NCI-H1048 (cell line): ENCODE measurements around the gene TMEM131.
"Not testable (repeated sequence)": the region's sequence is repeated elsewhere in the genome, so short reads cannot be mapped to it uniquely, and the experiment has no call there.

ENCODE experiments used
- DNase-seq: peaks from one replicate; lab custom pipeline; 2025; lab: John Stamatoyannopoulos, UW

The TMEM131 gene

DNA sequence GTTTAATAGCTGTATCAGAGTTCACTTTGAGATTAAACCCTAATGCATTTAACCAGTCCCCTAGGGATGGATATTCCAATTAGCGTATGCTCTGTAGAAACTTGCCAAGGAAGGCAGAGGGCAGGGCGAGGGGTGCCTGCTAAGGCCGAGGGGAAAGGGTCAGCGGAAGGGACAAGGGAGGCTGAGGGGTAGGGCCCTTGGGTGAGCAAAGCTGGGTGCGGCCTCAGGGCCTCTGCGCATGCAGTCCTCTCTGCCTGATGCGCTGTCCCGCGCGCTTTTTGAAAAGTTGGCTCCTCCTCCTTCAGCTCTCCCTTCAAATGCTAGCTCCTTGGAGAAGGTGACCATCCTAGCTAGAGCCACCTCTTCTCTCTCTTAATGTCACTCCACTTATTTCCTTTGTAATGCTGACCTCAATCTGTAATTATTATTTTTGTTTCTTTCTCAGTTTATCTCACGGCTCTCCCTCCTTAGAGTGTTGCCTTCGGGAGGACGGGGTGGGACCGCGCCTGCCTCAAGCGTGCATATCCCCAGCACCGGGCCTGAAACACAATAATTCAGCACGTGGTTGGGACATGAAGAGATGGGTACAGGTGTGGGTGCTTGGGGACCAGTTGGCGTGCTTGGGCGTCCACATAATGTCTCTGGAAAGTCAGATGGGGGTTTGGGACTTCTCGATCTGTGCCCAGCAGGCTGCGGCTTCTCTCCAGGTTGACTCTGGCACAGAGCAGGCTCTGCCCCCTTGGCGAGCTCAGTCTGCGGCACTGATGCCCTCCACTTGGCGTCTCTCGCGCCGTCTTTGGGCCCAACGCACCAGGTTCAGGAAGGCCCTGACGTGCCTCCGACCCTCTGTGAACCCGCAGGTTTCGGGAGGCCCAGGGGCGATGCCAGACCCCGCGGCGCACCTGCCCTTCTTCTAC lies 272.3 kb downstream of the TMEM131 start:
- DNase-seq = no peak

DNA sequence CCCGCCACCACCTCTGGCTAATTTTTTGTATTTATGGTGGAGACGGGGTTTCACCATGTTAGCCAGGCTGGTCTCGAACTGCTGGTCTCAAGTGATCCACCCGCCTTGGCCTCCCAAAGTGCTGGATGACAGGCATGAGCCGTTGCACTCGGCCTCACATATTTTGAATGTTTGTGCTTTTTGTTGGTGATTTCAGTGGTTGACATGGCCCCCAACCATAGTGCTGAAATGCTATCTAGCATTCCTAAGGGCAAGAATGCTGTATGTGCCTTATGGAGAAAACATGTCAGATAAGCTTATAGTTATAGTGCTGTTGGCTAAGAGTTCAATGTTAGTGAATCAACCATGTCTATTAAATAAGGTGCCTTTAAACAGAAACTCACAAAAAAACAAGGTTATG lies 273.5 kb downstream of the TMEM131 start:
- DNase-seq = no peak

DNA sequence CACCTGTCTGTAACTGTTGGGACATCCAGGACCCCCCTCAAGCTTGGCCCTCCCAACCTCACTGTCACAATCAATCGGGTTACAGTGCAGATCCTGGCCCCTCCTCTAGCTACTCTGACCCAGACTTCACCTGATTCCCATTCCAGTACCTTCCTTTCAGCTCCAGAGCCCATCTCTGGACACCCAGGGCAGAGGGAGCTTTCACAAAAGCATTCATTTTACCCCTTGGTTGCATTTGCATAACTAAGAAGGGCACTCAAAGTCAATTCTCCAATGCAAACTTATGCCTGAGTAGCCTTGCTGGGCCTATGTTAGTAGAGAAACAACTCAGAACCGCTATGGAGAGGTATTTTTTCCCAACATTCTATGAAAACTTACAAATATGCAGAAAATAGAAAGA lies 275.0 kb downstream of the TMEM131 start:
- no peak for DNase-seq

DNA sequence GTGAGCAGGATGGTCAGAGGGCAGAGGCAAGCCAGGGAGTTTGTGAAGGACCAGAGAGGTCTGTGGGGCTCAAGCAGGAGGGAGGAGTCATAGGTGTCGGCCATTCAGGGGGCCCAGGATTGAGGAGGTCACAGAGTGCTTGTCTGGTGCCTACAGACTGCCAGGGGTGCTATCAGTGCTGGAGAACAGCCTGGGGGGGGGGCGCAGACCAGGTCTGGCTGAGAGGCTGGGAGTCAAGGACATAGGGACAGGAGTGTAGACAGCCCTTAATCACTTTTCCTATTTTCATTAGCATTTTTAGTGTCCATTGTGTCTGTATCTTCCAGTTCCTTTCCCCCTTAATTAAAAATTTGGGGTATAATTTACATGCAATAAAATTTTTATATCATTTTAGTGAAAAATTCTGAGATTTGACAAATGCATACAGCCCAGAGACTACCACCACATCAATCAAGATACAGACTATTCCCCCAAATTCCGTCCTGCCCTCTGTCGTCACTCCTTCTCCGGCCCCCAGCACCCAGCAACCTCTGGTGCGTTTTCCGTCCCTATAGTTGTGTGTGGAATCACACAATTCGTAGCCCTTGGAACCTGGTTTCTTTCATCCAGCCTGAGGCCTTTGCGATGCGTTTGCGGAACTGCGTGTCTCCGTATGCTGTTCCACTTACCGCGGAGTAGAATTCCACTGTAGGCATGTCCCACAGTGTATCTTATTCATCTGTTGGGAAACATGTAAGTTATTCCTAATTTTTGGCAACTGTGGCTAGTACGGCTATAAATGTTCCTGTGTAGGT lies 276.2 kb downstream of the TMEM131 start:
- no peak for DNase-seq

DNA sequence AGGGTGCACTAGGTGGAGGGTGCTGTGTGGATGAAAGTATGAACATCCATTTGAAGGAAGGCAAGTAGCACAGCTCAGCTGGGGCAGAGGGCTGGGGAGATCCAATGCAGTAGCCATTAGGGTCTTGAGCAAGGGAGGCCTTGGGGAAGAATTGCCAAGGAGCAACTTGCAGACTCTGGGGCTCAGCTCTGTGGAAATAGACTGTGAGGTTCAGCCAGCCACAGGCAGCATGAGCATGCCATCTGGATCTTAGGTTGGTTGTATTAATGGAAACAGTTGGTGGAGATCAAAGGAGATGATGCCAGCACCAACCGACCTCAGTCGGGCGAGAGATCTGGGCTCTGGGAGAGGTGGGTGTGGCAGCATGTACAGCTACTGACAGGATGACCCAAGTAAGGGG lies 276.8 kb downstream of the TMEM131 start:
- DNase-seq = no peak

DNA sequence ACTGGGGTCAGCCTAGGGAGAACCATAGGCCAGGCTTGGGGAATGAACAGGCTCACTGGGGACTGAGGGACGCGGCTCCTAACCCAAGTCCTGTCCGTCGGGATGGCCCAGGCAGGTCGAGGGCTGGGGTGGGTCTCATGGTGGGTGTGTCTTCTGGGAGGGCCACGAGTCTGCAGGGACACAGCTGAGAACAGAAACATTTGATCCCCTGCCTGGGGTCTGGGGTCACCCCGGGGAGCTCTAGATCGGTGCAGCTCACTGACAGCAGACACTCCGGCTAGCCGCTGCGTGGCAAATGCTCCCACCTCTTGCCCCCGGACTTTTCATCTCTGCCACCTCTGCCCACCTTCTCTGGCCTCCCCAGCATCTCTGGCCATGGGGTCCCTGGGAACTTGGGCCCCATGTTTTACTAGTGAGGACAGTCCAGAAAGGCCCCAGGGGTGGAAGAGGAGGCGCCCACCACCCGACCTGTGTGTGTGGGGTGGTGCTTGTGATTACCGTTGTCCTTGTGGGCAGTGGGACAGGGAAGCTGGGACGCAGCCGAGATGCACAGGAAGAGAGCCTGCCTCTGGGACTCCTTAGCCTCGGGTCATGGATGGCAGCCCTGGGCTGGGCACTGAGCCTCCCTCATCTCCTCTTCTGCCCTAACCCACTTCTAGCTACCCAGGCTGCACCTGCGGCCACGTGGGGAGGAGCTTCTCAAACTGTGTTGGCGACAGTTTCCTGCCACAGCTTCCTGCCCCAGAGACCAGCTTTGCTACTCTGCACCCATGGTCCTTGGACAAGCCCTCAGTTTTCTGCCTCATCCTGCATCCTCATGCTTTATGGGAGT lies 277.5 kb downstream of the TMEM131 start:
- DNase-seq = no peak

DNA sequence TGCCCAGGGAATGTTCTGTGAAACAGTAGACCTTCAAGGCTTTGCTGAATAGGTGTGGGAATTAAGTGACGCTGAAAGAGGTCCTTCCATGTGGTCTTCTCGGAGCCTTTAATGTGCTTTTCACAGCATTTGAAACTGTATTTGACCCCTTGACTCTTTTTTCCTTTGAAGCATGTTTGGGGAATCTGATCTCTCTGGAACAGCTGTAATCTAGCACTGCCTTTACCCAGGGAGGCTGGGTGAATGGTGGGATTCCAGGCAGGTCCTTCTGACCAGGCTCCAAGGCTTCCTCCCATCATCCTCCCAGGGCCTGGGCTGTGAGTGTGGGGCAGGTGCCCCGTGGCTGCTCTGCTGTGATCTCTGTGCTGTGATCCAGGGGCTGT lies 278.1 kb downstream of the TMEM131 start:
- DNase-seq = no peak

DNA sequence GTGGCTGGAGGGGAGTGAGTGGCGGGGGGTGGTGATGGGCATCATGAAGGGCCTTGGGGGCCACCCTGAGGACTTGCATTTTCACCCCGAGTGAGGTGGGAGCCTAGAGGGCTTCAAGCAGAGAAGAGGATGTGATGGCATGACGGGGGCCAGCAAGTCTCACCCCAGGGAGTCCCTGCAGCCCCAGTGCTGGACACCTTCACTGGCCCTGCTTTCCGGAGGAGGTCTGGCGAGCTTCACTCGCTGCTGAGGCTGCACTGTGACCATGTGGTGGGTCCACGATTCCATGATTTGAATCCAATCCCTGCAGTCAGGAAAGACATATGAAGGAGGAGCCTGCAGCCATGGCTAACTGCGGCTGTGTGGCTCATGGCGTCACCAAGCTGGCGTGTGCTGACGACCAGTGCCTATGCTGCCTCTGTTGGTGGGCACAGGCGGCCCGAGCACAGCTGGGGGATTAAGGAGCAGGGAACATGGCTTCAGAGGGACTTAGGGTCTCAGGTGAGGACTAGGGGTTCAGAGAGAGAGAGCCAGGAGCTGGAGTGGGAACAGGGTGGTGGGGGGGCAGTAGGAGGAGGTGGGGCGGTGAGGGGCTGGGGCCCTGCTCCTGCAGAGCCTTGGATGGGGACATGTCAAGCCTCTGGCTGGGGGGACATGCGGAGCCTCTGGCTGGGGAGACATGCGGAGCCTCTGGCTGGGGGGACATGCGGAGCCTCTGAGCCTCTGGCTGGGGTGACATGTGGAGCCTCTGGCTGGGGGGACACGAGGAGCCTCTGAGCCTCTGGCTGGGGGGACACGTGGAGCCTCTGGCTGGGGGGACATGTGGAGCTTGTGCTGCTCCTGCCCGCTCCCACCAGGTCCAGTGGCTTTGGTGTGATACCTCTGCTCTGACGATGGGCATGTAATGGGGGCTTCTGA lies 278.8 kb downstream of the TMEM131 start:
- no peak for DNase-seq

DNA sequence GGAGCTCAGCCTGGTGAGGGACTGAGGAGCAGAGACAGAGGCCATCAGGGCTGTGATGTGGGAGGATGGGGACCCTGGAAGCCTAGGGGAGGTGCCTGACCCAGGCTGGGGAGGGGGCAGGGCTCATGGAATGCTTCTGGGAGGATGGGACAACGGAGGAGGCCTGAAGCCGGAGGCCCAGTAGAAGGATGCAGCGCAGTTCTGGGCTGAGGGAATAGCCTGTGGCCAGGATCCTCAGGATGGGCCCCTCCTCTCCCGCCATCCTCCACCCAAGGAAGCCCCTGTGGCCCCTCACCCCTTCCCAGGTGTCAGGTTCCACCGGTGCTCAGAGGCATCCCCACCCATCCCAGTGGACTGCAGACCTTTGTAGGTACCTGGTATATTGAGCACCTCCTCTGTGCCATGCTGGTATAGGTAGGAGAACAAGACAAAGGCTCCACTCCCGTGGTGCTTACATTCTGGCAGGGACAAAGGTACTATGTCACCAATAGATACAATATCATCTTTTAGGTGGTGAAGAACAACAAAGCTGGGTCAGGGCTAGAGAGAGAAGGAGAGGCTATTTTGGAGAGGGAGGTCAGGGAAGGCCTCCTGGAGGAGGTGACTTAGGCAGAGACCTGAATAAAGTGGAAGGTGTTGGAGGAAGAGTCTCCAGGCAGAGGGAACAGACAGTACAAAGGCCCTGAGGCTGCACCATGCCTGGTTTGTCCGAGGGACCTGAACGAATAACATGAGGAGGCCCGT lies 279.6 kb downstream of the TMEM131 start:
- DNase-seq = no peak

DNA sequence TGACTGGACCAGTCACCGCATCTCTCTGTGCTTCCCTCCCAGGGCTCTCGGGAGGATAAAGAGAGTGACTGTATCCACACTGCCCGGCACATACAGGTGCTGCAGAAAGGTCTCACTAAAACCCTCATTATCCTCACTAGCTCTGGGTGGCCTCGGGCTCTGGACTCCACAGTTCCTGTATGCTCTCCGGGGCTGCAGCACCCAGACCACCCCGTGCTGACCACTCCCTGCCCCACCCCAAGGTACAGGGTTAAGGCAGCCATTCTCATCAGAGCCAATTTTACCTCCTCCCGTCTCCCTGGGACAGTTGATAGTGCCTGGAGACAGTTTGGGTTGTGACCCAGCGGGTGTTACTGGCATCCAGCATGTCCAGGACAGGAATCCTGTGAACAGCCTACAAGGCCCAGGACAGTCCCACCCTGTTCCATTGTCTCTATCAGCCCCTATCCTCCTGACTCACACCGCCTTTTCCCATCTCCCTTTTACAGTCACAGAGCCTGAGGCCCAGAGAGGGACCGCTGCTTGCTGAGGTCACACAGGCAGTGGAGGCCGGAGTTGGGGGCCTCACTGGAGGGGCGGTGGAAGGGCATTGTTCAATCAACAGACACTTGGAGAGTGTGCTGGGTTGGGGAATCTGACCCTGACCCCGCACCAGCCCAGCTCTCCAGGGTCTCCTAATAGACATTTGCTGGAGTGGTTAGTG lies 280.6 kb downstream of the TMEM131 start:
- DNase-seq = no peak

DNA sequence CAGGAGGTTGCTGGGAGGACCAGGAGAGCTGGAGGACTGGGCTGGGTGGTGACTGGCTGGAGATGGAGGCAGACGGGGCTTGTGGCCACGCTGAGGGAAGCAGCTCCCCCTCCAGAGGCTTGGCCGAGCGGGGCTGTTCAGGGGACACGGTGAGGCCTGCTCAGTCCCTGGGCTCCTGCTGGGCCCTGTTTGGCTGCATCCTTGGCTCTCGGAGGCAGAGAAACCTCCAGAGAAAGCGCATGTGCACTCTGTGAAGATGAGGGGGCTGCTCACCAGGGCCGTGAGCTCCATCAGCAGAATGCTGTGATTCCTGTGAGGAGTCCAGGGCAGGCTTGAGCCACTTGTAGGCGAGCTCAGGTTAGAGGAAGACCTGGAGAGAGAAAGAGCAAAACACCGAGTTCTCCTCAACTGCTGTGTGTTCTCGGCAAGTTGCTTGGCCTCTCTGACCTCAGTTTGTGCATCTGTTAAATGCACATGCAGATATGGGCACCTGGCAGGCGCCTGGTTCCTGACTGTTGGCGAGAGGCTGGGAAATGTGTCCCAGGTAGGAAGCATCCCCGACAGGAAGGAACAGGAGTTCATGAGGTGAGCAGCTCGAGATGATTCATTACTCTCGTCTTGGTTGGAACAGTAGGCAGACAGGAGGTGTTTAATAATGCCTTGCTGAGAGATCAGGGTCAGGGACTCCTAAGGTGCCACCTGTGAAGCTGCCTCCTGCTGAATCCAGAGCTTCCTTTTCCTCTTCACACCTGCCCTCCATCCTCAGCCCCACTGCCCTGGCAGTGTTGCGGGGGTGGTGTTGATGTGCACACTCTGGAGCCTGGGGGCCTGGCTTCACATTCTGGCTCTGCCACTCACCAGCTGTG lies 281.4 kb downstream of the TMEM131 start:
- DNase-seq = no peak

DNA sequence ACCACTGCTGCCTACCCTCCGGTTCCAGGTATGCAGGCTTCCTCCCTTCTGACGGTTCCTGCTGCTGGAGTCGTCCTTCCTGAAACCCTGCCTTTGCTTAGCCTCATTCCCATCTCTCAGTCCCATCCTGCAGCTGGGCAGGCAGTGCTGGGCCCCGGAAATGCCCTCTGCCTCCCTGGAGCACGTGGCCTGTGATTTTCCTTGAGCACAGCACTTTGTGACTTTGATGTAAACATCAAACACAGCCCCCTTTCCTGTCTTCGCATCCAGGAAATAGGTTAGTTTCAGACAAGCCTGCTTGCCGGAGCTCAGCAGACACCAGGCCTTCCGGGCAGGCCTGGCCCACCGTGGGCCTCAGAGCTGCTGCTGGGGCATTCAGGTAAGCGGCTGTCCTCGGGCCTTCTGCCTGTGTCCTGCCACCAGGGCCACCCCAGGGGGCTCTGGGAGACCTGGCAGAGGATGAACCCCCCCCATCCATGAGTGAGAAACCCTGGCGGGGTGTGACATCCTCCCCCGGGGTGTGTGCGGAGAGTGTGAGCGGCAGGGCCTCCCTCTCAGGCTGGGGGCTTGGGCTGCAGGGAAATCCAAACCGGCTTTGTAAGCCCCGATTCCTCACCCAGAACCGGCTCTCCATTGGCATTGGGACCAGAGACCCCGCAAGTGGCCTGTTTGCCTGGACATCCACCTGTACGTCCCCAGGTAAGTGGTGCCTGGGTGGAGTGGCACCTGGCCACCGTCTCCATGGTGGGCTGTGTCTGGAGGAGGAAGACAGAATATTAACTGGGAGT lies 282.3 kb downstream of the TMEM131 start, which contains the start of gene ZAP70:
Gene ZAP70, plus strand, starts transcription at position 281 of the 788 bp plus-strand sequence. CDS start 10,461 bp downstream, outside the sequence.
- no peak for DNase-seq

DNA sequence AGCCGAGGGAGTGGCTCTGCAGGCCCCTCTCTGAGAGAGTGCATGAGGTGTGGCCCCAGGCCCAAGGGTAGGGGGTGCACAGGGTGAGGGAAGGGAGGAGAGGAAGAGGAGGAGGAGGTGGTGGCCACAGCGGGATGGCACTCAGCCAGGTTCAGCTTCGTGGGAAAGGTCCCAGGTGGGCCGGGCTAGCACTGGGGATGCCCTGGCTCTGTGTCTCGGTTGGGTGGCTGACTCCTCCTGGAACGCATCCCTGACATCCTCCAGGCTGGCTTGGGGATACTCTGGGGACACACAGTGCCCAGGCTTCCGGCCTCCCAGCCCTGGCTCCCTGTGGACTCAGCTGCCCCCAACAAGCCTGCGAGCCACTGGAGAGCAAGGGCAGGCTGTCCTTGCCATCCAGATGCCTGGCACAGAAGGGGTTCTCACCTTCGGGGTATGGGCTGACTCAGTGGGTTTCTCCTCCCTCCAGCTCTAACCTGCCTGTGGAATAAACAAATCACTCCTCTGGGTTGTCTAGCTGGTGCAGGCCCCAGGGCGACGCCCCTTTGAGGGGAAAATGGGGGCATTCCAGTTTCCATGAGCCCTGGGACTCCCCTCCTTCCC lies 283.0 kb downstream of the TMEM131 start:
- DNase-seq = no peak

DNA sequence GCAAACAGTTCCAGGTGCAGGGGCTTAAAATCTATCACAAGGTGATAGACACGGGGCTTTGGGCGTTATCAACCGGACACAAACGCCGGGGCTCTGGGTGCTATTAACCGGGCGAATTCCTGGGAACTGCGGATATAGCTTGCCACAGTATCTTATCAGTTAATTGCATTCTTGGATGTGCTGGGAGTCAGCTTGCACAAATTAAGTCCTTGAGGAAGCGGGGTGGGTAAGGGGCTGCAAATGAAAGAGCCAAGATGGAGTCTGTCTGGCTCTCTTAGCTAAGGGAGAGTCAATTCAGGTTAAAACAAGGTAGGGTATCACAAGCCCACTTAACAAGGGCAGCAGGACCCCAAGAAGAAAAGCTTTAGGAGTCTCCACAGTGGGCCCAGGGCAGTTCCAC lies 283.6 kb downstream of the TMEM131 start:
- not testable (repeated sequence) for DNase-seq

DNA sequence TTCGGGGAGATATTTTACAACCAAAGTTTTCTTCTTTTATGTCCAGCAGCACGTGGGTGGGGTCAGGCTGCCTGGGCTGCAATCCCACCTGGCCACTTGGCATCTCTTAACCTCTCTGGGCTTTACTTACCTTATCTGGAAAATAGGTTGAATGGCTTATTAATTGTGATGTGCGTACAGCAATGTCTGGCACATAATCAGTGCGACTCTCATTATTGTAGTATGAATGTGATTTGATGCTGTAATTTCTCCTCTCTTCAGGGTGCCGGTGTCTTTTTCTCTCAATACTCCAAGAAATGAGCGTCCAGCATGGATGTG lies 284.4 kb downstream of the TMEM131 start:
- no peak for DNase-seq

DNA sequence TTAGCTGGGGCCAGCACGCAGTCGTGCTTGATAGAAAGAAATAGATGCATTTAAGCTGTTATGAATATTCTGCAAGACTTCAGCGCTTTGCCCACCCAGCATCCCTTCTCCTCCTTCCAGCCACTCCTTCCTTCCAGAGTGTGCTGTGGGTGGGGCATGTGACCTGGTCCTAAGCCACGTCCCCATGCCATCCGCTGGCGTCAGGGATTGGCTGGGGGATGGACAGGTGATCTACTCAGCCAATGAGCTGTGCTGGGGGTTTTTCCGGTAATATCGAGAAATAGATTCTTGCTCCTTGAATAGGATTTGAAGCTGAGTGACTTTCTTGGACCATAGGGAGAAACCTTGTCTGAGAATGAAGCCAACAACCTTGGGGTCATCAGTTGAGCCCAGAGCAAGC lies 287.1 kb downstream of the TMEM131 start:
- DNase-seq = no peak

DNA sequence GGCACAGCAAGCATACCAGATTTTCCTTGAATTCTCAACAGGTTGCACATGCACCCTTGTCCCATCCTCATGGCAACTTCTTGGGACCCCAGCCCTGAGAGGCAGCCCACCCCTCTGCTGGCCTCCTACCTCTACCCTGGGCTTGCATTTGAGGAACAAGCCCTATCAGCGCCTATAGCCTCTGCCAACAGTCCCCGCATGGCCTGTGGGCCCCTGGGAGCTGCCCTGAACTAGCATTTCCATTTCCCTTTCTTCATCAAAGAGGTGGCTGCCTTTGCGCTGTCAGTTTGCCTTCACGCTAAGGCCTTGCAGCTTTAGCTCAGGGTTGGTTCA lies 287.7 kb downstream of the TMEM131 start:
- DNase-seq = no peak
